GM21360 (cell line): ENCODE results near the gene NAV2.

Source experiments
- ATAC-seq: cut with Tn5 transposase; IDR thresholded peaks from one replicate; pipeline ENCODE4 v1.9.1; 2021; ENCODE audit warnings: mild to moderate bottlenecking, moderate library complexity; ENCODE audit not compliant: unreplicated experiment

The NAV2 gene

DNA sequence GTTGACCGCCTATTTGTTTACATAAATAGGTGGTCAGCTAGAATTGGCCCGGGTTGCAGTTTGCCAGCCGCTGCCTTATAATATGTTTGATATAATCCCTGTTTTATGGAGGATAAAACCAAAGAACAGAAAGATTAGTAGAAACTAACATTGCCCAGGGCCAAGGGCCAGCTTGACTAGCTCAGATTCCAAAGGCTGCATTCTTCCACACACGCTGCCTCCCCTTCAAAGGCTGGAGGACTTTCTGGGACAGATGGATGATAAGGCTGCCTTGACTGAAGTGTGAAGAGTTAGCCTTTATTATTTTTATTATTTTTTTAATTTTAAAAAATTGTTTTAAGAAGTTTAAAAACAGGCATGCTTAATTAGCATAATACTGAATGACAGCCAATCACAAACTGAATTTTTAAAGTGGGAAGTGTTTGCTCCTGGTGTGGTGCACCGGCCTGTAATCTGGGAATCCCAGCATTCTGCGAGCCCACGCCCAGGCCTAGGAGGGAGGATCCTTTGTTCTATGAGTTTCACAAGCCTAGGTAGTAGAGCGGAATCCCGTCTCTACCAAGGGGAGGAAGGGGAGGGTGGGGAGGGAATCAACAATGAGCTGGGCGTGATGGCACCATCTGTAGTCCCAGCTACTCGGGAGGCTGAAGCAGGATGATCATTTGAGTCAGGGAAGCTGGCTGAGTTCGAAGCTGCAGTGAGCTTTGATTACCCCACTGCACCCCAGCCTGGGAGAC is 114.9 kb downstream of the NAV2 start:
- no peak for ATAC-seq

GRCh38 chr11:19828382-19829108 is 115.9 kb downstream of the NAV2 start:
- no peak for ATAC-seq

GRCh38 chr11:19829109-19829837 is 116.6 kb downstream of the NAV2 start:
- no peak for ATAC-seq

DNA sequence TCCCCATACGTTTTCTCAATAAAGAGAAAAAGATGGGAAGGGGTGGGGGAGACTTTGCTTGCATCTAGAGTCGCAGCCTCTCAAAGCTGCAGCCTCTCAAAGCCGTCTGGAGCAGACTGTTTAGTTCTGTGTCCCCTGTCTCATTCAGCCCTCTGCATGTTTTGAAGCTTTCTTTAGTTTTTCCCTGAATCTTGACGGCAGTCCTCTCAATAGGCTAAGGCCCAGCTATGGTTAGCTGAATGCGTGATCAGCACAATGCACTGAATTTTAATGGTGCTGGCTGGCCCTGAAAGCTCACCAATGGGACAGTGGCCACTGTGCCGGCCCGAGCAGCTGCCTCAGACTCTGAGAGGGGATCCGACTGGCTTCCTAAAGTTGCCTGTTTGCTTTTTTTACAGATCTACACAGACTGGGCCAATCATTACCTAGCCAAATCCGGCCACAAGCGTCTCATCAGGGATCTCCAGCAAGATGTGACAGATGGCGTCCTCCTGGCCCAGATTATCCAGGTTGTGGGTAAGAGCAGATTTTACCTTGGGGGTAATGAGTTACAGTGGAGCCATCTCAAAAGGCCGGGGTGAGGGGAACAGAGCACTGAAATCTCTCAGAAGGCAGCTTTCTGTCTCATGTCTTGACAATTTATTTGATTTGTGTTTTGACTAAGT is 119.6 kb downstream of the NAV2 start:
- no peak for ATAC-seq

DNA sequence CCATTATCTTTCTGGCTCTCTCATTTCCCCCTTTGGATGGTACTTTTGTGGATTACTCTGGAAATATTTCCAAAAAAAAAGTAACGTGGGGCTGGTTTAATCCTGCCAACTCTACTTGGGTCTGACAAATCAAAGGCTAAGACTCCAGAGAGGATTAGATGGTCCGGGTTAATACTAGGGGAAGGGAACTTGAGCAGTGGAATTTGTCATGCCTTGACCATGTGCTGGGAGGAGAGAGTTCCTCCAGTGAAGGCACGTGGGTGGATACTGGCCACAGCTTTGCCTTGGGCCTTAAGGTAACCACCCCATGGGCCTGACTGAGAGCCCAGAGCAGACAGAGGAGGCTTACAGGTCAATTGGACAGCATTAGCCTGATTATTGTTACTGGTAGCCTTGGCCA is 120.3 kb downstream of the NAV2 start:
- ATAC-seq: no peak

GRCh38 chr11:19834771-19835170 is 122.1 kb downstream of the NAV2 start:
- no peak for ATAC-seq

DNA sequence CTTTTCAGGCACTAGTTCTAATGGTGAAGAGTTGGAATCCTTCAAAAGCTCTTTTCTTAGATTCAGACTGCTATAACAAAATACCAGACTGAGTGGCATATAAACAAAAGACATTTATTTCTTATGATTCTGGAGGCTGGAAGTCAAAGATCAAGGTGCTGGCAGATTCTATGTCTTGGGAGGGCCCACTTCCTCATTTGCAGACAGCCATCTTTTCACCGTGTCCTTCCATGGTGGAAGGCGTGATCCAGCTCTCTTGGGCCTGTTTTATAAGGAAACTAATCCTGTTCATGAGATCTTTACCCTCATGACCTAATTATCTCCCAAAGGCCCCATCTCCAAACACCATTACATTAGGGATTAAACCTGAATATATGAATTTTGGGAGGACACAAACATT is 124.0 kb downstream of the NAV2 start:
- no peak for ATAC-seq

DNA sequence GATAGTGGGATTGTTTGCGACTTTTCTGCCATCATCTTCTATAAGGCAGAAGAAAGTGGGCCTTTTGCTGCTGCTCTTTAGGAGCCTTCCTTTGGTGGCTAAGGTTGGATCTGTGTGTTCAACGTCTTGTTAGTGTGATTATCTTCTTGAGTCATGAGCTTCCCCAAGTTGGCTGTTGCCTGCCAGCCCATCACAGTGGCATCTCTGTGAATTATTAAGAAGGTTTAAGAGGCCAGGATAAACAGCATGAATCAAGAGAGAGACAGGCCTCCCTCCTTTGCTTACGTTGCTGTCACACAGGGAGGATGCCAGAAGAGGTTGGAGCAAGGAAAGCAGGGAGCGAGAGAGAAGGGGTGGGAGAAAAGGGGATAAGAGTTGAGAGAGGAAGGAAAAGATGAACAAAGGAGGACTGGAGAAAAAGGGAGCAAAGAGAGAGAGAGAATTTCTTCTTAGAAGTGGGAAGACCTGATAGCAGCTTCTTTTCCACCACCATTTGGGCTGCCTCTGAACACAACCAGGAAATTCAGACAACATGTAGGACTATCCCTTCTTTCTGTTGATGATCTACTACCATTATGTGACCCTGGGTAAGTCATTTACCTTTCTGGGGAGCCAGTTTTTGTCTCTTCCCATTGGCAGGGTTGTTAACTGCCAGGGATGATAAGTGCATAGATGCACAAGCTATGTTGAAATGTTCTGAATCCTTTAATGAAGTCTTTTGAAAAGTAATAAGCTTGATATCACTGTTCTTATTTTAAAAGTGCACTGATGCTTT is 126.5 kb downstream of the NAV2 start:
- ATAC-seq: no peak

DNA sequence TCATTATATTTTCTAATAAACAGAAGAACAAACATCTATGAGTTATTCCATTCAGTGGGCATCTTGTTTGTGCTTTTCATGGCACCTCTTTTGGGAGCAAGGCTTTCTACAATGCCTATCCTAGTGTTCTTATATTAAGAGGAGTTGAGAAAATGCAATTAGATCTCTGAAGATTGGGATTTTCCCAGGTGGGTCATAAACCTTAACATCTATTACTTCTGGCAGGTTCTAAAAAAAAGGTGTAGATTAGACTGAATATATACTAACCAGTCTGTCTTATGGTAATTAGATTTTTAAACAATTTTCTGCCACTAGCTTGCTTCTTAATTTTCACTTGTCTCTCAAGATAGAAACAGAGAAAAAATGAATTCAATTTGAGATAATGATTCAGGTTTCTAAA is 128.3 kb downstream of the NAV2 start:
- ATAC-seq: no peak

- no peak for ATAC-seq
Observed at GRCh38 chr11:19842505-19842904, 129.9 kb downstream of the NAV2 start.

DNA sequence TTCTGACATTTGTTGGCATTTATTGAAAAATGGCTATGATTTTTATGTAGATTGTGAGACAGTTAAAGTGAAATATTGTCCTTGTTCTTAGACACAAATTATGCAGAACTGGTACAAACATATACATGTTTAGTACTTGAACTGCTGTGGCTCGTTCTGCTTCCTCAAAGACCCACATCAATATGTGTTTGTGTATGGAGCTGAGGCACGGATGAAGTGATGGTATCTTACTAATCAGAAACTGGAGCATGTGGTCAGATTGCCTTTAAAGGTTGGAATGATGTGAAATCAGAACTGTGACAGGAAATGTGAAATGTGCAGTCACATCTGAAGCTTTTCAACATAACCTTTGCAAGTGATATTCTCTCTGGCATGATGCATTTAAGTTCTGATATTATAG is 130.4 kb downstream of the NAV2 start:
- ATAC-seq: no peak

GRCh38 chr11:19844012-19844411 is 131.4 kb downstream of the NAV2 start:
- no peak for ATAC-seq

DNA sequence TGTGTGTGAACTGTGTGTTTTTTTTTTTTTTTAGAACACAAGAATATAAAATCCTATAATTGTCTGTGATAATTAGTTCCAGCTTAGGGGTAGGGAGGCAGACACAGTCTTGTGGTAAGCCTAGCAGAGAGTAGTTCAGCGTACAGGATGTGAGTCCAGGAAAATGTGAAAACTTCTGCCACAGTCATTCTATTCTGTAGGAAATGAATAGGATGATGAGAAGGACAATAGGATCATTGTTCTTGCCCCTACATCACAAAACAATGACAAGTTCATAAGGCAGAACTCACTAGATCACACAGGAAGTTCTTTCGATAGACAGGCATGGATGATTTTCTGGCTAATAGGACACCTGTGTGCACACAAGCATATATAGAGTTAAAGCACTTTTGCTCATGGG is 132.2 kb downstream of the NAV2 start:
- ATAC-seq: no peak

- ATAC-seq: no peak
Observed at GRCh38 chr11:19845626-19846025, 133.0 kb downstream of the NAV2 start.

GRCh38 chr11:19846654-19847305 is 134.1 kb downstream of the NAV2 start:
- ATAC-seq: no peak

- no peak for ATAC-seq
Observed at GRCh38 chr11:19848219-19848618, 135.6 kb downstream of the NAV2 start.

GRCh38 chr11:19849107-19849789 is 136.6 kb downstream of the NAV2 start:
- no peak for ATAC-seq

DNA sequence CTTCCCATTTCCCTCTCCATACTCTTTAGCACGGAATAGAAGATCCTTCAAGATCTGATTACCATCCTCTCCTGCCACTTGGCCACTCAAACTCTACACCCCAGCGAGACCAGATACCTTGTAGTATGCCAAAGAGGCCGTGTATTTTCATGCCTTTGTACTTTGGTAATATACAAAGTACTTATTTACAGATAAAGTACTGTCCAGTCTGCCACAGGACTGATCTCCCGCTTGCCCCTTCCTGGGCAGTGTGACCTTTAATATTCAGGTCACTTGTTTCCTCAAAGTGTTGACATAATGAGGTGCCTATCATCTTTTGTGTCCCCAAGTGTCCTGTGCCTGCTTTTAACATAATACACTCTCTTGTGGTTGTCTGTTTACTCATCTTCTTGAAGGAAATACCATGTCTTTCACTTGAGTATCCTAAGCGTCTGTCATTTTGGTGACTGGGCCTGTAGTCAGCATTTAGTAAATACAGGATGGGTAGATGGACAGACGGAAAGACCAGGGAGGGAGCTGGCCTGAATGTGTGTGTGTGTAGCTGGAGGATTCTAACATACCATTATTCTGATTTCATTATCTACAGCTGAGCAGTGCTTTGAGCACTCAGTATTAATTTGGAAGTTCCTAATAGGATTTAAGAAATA is 137.4 kb downstream of the NAV2 start:
- no peak for ATAC-seq

DNA sequence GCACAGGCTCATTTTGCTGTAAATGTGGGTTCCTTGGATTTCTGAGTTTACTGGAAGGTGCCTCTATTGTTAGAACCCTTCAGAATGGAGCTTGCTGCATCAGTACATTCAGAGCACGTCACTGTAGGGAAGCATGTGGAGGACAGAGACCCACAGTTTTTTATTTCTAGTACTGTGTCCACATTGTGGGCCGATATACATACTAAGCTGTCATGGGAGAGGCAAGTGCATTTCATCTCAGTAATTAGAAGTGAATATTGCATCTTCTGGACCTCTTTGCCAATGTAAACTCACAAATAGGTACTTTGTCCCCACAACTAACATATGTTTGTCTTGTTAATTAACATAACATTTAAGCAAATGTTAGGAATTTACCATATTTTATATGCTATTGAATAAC is 139.7 kb downstream of the NAV2 start:
- ATAC-seq: no peak
